ENCODE results near the gene COL12A1.

Gene COL12A1

GRCh38 chr6:75142721-75143120 lies 63.1 kb downstream of the COL12A1 start:
- no peak for DNase-seq

- DNase-seq: no peak
These were observed 70.0 kb downstream of the COL12A1 start for GRCh38 chr6:75135876-75136275.

GRCh38 chr6:75135450-75135849 lies 70.4 kb downstream of the COL12A1 start:
- DNase-seq: no peak

GRCh38 chr6:75130784-75131183 lies 75.1 kb downstream of the COL12A1 start:
- DNase-seq: no peak

GRCh38 chr6:75128878-75129570 lies 76.8 kb downstream of the COL12A1 start:
- no peak for DNase-seq

GRCh38 chr6:75126518-75126917 lies 79.3 kb downstream of the COL12A1 start:
- no peak for DNase-seq

GRCh38 chr6:75124983-75125382 lies 80.9 kb downstream of the COL12A1 start:
- no peak for DNase-seq

GRCh38 chr6:75124085-75124484 lies 81.8 kb downstream of the COL12A1 start:
- DNase-seq: no peak

GRCh38 chr6:75118925-75119515 lies 86.8 kb downstream of the COL12A1 start:
- no peak for DNase-seq

- no peak for DNase-seq
These were observed 88.2 kb downstream of the COL12A1 start for GRCh38 chr6:75117701-75118100.

GRCh38 chr6:75116946-75117345 lies 88.9 kb downstream of the COL12A1 start:
- no peak for DNase-seq

GRCh38 chr6:75115481-75115880 lies 90.4 kb downstream of the COL12A1 start:
- no peak for DNase-seq

GRCh38 chr6:75114806-75115205 lies 91.0 kb downstream of the COL12A1 start:
- no peak for DNase-seq

- DNase-seq: no peak
These were observed 91.7 kb downstream of the COL12A1 start for GRCh38 chr6:75114195-75114594.

- DNase-seq: no peak
These were observed 92.4 kb downstream of the COL12A1 start for GRCh38 chr6:75113446-75113845.

GRCh38 chr6:75109765-75110164 lies 96.1 kb downstream of the COL12A1 start:
- no peak for DNase-seq

GRCh38 chr6:75109022-75109421 lies 96.8 kb downstream of the COL12A1 start:
- no peak for DNase-seq

GRCh38 chr6:75108333-75108974 lies 97.4 kb downstream of the COL12A1 start:
- no peak for DNase-seq

- no peak for DNase-seq
These were observed 97.9 kb downstream of the COL12A1 start for GRCh38 chr6:75107913-75108312.

- DNase-seq: no peak
These were observed 99.4 kb downstream of the COL12A1 start for GRCh38 chr6:75106426-75106825.

GRCh38 chr6:75103431-75103830 lies 102.4 kb downstream of the COL12A1 start:
- DNase-seq: no peak

GRCh38 chr6:75102301-75102700 lies 103.6 kb downstream of the COL12A1 start:
- DNase-seq: no peak

GRCh38 chr6:75101896-75102295 lies 104.0 kb downstream of the COL12A1 start:
- DNase-seq: no peak

GRCh38 chr6:75098709-75099108 lies 107.1 kb downstream of the COL12A1 start:
- no peak for DNase-seq
